VCaP (cell line): ENCODE data around the gene ANO3.

Source experiments
- H3K27ac ChIP-seq: fragments of 450-650 bp; 2 replicates; pipeline ENCODE4 v1.5.1; 2017
- TF ChIP-seq, protein P1 (sequence below): fragments of 450-650 bp; conservative IDR thresholded peaks from 2 replicates; pipeline ENCODE4 v1.5.1; 2017; ENCODE audit warnings: mild to moderate bottlenecking, moderate library complexity

Gene ANO3

DNA sequence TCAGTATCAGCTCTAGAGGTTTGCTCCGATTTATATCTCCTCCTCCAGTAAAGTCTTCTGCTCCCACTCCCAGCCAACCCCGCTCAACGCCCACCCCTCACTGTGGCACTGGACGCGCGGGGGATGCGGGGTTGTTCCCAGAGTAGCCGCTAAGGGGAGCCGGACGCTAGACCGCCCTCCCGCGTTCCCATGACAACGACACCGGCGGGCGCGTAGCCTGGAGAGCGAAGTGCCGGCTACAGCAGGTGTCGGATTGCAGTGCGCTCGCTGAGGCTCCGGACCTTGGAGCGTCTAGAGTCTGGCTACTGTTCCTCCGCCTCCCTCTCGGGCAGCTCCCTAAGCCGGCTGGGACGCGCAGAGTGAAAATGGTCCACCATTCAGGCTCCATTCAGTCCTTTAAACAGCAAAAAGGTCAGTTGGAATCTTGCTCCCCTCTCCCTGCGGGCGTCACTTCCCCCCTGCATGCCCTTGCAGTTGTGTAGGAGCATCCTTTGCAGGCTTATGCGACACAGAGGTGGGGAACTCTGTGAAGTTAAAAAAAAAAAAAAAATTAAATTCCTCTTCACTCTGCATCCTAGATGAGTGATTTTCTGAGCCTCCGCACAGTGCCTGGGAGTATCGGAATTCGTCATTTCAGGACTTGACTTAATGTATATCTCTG, at the start of gene ANO3:
Gene ANO3 (plus strand): TSS at position 220 of the 661 bp plus-strand sequence. CDS start 146 bp downstream, at position 366.
- no peak within 1 kb of the TSS for H3K27ac ChIP-seq
- TF ChIP-seq, protein P1, sequence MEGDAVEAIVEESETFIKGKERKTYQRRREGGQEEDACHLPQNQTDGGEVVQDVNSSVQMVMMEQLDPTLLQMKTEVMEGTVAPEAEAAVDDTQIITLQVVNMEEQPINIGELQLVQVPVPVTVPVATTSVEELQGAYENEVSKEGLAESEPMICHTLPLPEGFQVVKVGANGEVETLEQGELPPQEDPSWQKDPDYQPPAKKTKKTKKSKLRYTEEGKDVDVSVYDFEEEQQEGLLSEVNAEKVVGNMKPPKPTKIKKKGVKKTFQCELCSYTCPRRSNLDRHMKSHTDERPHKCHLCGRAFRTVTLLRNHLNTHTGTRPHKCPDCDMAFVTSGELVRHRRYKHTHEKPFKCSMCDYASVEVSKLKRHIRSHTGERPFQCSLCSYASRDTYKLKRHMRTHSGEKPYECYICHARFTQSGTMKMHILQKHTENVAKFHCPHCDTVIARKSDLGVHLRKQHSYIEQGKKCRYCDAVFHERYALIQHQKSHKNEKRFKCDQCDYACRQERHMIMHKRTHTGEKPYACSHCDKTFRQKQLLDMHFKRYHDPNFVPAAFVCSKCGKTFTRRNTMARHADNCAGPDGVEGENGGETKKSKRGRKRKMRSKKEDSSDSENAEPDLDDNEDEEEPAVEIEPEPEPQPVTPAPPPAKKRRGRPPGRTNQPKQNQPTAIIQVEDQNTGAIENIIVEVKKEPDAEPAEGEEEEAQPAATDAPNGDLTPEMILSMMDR: peak; percentile 84

DNA sequence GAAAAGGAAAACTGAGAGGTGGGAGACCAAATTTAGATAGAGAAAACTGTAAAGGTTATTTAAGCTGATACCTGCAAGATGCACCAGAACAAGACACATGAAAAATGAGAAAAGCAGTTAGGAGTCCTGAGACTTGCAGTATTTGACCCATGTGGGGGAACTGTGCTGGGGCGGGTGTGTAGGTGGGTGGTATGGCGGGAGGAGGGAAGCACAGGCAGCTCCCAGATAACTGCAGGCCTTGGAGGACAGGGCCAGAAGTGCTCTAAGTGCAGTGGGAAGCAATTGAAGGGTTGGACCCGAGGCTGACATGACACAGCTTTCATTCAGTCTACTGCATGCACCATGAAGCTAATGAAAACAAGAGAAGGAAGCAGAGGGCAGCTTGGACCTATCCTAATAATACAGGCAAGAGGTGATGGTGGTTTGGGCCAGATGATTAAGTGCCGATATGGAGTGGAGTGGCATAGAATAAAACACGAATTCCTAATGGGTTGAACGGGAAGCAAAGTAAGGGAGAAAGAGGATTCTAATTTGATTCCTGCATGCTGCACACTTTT, 48.0 kb upstream of the ANO3 start:
- TF ChIP-seq, protein P1: no peak
- peak overlapping the region; percentile 50; the same call in 1 of the 2 replicates for H3K27ac ChIP-seq

DNA sequence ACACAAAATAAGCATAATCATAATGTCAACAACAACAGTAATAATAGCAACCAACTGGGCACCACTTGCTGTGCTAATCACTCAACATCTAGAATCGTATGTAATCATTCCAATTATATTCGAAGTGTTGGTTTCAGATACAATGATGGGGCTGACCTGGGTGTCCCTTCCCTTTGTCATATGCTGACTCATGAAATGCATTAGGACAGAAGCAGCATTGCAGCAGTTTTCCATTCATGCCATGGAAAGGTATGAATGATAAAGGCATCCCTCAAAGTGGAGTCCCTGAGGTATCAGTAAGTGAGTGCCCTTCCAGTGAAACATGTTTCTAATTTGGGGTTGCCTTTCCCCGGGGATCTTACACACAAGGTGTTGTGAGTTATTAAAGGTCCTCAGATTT, 46.3 kb upstream of the ANO3 start:
- H3K27ac ChIP-seq: no peak overlapping the region
- TF ChIP-seq, protein P1: no peak

DNA sequence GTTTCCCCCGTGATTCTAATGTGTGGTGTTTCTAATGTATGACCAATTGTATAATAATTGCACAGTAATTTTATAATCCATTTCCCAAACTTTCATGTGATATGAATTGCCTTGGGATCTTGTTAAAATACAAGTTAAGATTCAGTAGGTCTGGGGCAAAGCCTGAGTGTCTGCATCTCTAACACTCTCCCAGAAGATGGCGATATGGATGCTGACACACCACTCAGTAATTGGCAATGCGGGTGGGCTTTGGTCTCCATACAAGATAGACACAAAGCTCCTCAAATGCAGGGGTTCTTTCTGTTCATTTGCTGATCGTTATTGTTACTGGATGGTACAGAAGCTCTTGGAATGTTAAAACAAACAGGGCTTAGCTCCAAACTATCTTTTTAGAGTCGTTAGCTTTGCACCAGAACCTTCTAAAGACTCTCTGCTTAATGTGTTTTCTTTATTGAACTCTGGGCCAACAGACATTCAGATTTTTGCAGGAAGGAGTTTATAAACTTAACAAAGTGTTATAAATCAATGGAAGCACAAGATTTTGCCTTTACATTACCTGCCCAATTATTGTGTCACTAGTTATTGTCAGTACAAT, 45.4 kb upstream of the ANO3 start:
- TF ChIP-seq, protein P1: peak; percentile 79
- no peak overlapping the region for H3K27ac ChIP-seq

DNA sequence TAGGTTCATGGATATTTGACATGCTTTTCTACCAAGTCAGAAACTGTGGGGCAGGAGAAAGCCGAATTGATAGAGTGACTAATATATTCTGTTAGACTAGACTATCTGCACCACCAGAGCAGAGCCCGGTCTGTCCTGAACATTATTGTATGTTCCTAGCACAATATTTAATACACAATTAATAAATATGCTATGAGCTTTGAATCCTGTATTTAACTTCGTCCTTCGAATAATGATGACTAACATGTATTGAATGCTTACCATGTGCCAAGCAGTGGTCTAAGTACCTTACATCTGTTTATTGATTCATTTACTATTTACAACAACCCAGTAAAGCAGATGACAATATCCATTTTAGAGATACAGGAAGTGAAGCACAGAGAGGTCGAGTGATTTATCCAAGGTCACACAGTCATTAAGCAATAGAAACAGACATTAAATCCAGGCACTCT, 44.8 kb upstream of the ANO3 start:
- H3K27ac ChIP-seq: no peak overlapping the region
- TF ChIP-seq, protein P1: no peak

DNA sequence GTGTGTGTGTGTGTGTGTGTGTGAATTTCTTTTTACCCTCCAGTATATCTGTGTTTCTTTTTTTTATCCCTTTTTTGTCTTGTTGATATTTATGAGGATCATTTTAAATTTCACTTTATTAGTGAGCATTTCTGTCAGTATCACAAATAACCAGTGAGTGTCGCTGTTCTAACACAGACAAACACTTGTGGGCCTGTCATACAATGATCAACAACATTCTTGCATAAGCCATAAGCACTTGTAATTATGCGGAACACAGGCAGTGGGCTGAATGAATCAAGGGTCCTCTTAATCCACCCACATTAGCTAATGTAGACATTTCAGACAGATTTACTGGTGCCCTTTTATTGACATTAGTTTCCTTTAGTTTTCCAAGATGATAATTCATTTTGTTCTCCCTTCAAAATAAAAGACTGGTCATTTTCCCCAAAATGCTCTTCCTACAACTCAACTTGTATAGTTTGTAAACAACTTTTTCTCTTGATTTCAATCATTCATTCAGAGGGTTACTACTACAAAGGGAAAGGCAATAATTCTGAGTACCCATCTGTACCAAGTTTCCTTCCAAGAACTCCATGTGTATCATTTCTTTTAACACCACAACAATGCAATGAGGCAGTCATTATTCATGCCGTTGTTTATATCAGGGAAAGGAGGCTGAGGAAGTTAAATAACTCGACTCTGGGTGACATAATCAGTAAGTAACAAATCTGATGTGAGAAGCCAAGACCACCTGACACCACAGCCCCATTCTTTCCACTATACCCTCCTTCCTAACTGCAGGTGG, 34.5 kb upstream of the ANO3 start:
- TF ChIP-seq, protein P1: peak; percentile 86
- H3K27ac ChIP-seq: no peak overlapping the region

DNA sequence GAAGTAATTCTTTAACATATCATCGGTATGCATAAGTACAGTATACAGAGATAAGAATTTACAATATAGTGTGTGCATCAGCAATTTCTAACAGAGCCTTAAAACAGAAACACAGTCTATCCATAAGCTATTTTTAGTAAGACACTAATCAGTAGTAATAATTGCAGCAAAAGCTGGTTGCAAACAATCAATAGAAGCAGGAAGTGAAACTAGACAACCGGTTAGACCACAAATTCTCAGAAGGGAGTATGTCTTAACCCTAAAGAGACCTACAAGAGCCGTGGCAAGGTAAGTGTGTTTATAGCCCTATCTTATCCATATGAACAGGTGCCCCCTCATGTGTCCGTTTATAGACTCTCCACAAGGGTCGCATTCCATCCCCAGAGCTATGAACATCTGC, 15.6 kb upstream of the ANO3 start:
- peak overlapping the region; percentile 44; the same call in 1 of the 2 replicates for H3K27ac ChIP-seq
